K562 (cell line): ENCODE data around the gene PIANP. TPM values are rescaled to one million over a fixed set of nuclear protein-coding genes. Genes with fewer than 3 reads are reported as not detected.

Experiments used
- BACH1 ChIP-seq: fragments of 200-800 bp; sonication (Bioruptor generic); IDR thresholded peaks from 2 replicates; pipeline ENCODE4 v1.6.1; 2016; ENCODE audit warnings: missing genetic modification characterization, missing compliant biosample characterization
- ELK3 ChIP-seq: fragments of 450-650 bp; formaldehyde crosslinking; IDR thresholded peaks from 2 replicates; pipeline ENCODE4 v1.4.0; 2020; ENCODE audit warnings: mild to moderate bottlenecking
- IFI16 ChIP-seq: fragments of 250-450 bp; sonication (Bioruptor Pico); IDR thresholded peaks from 2 replicates; pipeline ENCODE4 v2.1.2; 2022; ENCODE audit warnings: mild to moderate bottlenecking, inconsistent platforms
- KAT8 ChIP-seq: fragments of 450-650 bp; IDR thresholded peaks from 2 replicates; pipeline ENCODE4 v1.6.1; 2016; ENCODE audit warnings: low read depth, mild to moderate bottlenecking
- MAFG ChIP-seq: fragments of 450-650 bp; conservative IDR thresholded peaks from 2 replicates; pipeline ENCODE4 v1.6.1; 2016; ENCODE audit warnings: missing genetic modification characterization, missing compliant biosample characterization
- MED1 ChIP-seq: sonication (generic); formaldehyde crosslinking; IDR thresholded peaks from 2 replicates; pipeline ENCODE4 v1.8.1; 2023; ENCODE audit warnings: missing genetic modification reagents, borderline replicate concordance
- NR1H2 ChIP-seq: sonication (generic); formaldehyde crosslinking; IDR thresholded peaks from 2 replicates; pipeline ENCODE4 v1.4.0; 2020; ENCODE audit warnings: mild to moderate bottlenecking, missing genetic modification reagents
- PHTF2 ChIP-seq: fragments of 250-450 bp; sonication (Bioruptor Pico); IDR thresholded peaks from 2 replicates; pipeline ENCODE4 v1.5.0; 2021; ENCODE audit warnings: mild to moderate bottlenecking
- POLR2G ChIP-seq: fragments of 200-400 bp; formaldehyde crosslinking; IDR thresholded peaks from 2 replicates; pipeline ENCODE4 v1.6.1; 2017; ENCODE audit warnings: low read depth, mild to moderate bottlenecking, antibody characterized with exemption, low read length, moderate library complexity
- PYGO2 ChIP-seq: fragments of 450-650 bp; IDR thresholded peaks from 2 replicates; pipeline ENCODE4 v1.6.1; 2016; ENCODE audit warnings: mild to moderate bottlenecking, missing genetic modification characterization, moderate library complexity, missing compliant biosample characterization
- RB1 ChIP-seq: fragments of 450-650 bp; IDR thresholded peaks from 2 replicates; pipeline ENCODE4 v1.6.1; 2017; ENCODE audit warnings: low read depth, mild to moderate bottlenecking
- RBBP5 ChIP-seq: fragments of 200-600 bp; sonication (generic); IDR thresholded peaks from 2 replicates; pipeline ENCODE4 v1.6.1; 2012; ENCODE audit warnings: borderline replicate concordance, mild to moderate bottlenecking, low read length, control low read depth, inconsistent platforms; ENCODE audit not compliant: insufficient read depth, poor library complexity, severe bottlenecking
- SLC30A9 ChIP-seq: fragments of 250-450 bp; sonication (Bioruptor Pico); IDR thresholded peaks from 2 replicates; pipeline ENCODE4 v1.8.0; 2022; ENCODE audit warnings: mild to moderate bottlenecking, moderate library complexity
- TBL1XR1 ChIP-seq, 2 experiments: IDR thresholded peaks; 2 replicates each; pipeline ENCODE4 v1.6.1; 2012; ENCODE audit warnings: improper control_type of control experiment in 2 of 2, low read length in 2 of 2, mild to moderate bottlenecking in 1 of 2
- TEAD2 ChIP-seq: fragments of 450-650 bp; IDR thresholded peaks from 2 replicates; pipeline ENCODE4 v1.6.1; 2016; ENCODE audit warnings: missing genetic modification characterization, control low read depth, missing compliant biosample characterization
- TEAD4 ChIP-seq, 2 experiments: sonication (generic) in 1 of 2; formaldehyde crosslinking in 1 of 2; IDR thresholded peaks; 2 replicates each; pipeline versions ENCODE4 v1.6.1 to v1.8.0; 2012 to 2022; ENCODE audit warnings: borderline replicate concordance in 1 of 2, inconsistent platforms in 1 of 2, low read length in 1 of 2, mild to moderate bottlenecking in 1 of 2, missing genetic modification reagents in 1 of 2
- THRAP3 ChIP-seq: fragments of 450-650 bp; IDR thresholded peaks from 2 replicates; pipeline ENCODE4 v1.6.1; 2016; ENCODE audit warnings: mild to moderate bottlenecking, inconsistent platforms, borderline replicate concordance
- XRCC4 ChIP-seq: IDR thresholded peaks from one replicate; pipeline ENCODE4 v1.6.1; 2011; ENCODE audit not compliant: insufficient read depth, insufficient read length; ENCODE audit errors: extremely low read depth
- YY1 ChIP-seq, 3 experiments: IDR thresholded peaks; 2 replicates each; pipeline ENCODE4 v1.6.1; 2011; ENCODE audit warnings: low read length in 2 of 3, mild to moderate bottlenecking in 2 of 3, moderate library complexity in 2 of 3, borderline replicate concordance in 1 of 3, control low read depth in 1 of 3, low read depth in 1 of 3; ENCODE audit not compliant: insufficient read depth in 3 of 3, insufficient replicate concordance in 2 of 3, control insufficient read depth in 1 of 3, insufficient read length in 1 of 3; ENCODE audit errors: extremely low read depth in 1 of 3
- ZNF146 ChIP-seq: IDR thresholded peaks from one replicate; pipeline ENCODE4 v1.6.1; 2018; ENCODE audit warnings: missing compliant biosample characterization; ENCODE audit not compliant: unreplicated experiment
- ZNF253 ChIP-seq: fragments of 250-450 bp; sonication (Bioruptor Pico); conservative IDR thresholded peaks from 2 replicates; pipeline ENCODE4 v1.6.1; 2021; ENCODE audit warnings: mild to moderate bottlenecking
- ZNF316 ChIP-seq: fragments of 450-650 bp; IDR thresholded peaks from 2 replicates; pipeline ENCODE4 v1.6.1; 2016
- ZNF384 ChIP-seq: IDR thresholded peaks from 2 replicates; pipeline ENCODE4 v1.6.1; 2012; ENCODE audit warnings: low read depth, low read length, improper control_type of control experiment
- ZNF57 ChIP-seq: fragments of 450-650 bp; formaldehyde crosslinking; IDR thresholded peaks from 2 replicates; pipeline ENCODE4 v1.4.0; 2020; ENCODE audit warnings: mild to moderate bottlenecking, moderate library complexity
- ZNF707 ChIP-seq: fragments of 250-450 bp; sonication (Bioruptor Pico); conservative IDR thresholded peaks from 2 replicates; pipeline ENCODE4 v1.8.0; 2022; ENCODE audit warnings: inconsistent platforms, mild to moderate bottlenecking, moderate library complexity
- ZNF717 ChIP-seq: fragments of 250-450 bp; sonication (Bioruptor Pico); IDR thresholded peaks from 2 replicates; pipeline ENCODE4 v1.5.0; 2021
- polyA plus RNA-seq, 8 experiments: library from polyadenylated mRNA; depleted of rRNA in 4 of 8; stranded (reverse) in 5 of 8; unstranded in 3 of 8; fragments of >200 nt; fragmentation: Nextera tagmentation in 2 of 8; fragmentation: Illumina TruSeq in 1 of 8; extraction: Ambion mirVana in 2 of 8; extraction: Trizol in 1 of 8; gene quantifications; 2 replicates each; pipeline versions ENCODE4 v1.2.1 to v1.2.3, GENCODE V29; 2011 to 2014; ENCODE audit warnings: inconsistent platforms in 1 of 8, missing spikeins in 1 of 8
- total RNA-seq, 7 experiments: library from RNA; depleted of rRNA in 6 of 7; stranded (reverse); fragments of >200 nt in 6 of 7; fragmentation: Illumina TruSeq in 2 of 7; extraction: Trizol in 2 of 7; gene quantifications; 2 replicates each; pipeline versions ENCODE4 v1.2.1 to v1.2.3, GENCODE V29; 2011 to 2021; ENCODE audit warnings: low replicate concordance in 1 of 7
- TF ChIP-seq, protein P1 (sequence below): fragments of 250-450 bp; sonication (Bioruptor Pico); IDR thresholded peaks from 2 replicates; pipeline ENCODE4 v1.8.0; 2022; ENCODE audit warnings: moderate library complexity, mild to moderate bottlenecking, inconsistent platforms

PIANP gene
- total and polyA plus RNA-seq, 9 of the 15 experiments (the other 6 are each of a cell fraction or from before 2014, with no cell fraction given): 0.07 TPM; not detected in 8

GRCh38 chr12:6662906-6663742 is 37.5 kb downstream of the PIANP start, which contains the start of gene ING4 (continued):
- no peak for TF ChIP-seq PHTF2 (CRISPR knock-in tag)
- TF ChIP-seq XRCC4: no peak
- no peak for TF ChIP-seq SLC30A9 (CRISPR knock-in tag)
- TF ChIP-seq YY1 (IDR thresholded peaks at IDR 0.05; ENCODE audit: borderline replicate concordance in 1 of 3, control insufficient read depth in 1 of 3, extremely low read depth in 1 of 3, insufficient read depth in 3 of 3, insufficient read length in 1 of 3, insufficient replicate concordance in 2 of 3, low read depth in 1 of 3, low read length in 2 of 3): peak; percentile 76 to 94 (median 93)
- TF ChIP-seq ELK3 (CRISPR knock-in tag): no peak
- no peak for TF ChIP-seq ZNF717 (CRISPR knock-in tag)
- TF ChIP-seq ZNF253: no peak
- peak; percentile 75 for TF ChIP-seq TEAD4 (IDR thresholded peaks at IDR 0.05; ENCODE audit: low read length)
- TF ChIP-seq TEAD4 (CRISPR knock-in tag; IDR thresholded peaks at IDR 0.05; ENCODE audit: borderline replicate concordance): no peak
- peak; percentile 30 for TF ChIP-seq RBBP5
- TF ChIP-seq ZNF57 (CRISPR knock-in tag): no peak
- TF ChIP-seq TEAD2 (tag): peak; percentile 58; the same call in 1 of the 2 replicates
- TF ChIP-seq THRAP3: no peak
- peak; percentile 62 for TF ChIP-seq ZNF384
- TF ChIP-seq, protein P1, sequence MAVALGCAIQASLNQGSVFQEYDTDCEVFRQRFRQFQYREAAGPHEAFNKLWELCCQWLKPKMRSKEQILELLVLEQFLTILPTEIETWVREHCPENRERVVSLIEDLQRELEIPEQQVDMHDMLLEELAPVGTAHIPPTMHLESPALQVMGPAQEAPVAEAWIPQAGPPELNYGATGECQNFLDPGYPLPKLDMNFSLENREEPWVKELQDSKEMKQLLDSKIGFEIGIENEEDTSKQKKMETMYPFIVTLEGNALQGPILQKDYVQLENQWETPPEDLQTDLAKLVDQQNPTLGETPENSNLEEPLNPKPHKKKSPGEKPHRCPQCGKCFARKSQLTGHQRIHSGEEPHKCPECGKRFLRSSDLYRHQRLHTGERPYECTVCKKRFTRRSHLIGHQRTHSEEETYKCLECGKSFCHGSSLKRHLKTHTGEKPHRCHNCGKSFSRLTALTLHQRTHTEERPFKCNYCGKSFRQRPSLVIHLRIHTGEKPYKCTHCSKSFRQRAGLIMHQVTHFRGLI (CRISPR knock-in tag): no peak
- peak in 1 of 2 experiments; percentile 92; a peak in 2 of 4 replicates for TF ChIP-seq TBL1XR1 (IDR thresholded peaks at IDR 0.05; ENCODE audit: low read length in 2 of 2)
- TF ChIP-seq KAT8: peak; percentile 74
- peak; percentile 54; the same call in 1 of the 2 replicates for TF ChIP-seq POLR2G
- no peak for TF ChIP-seq ZNF316
- TF ChIP-seq RB1: peak; percentile 94
- TF ChIP-seq PYGO2 (tag): no peak
- TF ChIP-seq BACH1: no peak
- TF ChIP-seq NR1H2 (CRISPR knock-in tag): no peak
- TF ChIP-seq ZNF146 (CRISPR knock-in tag): no peak
- TF ChIP-seq ZNF707 (CRISPR knock-in tag): no peak
- no peak for TF ChIP-seq IFI16 (CRISPR knock-in tag)
- no peak for TF ChIP-seq MAFG (tag)
- TF ChIP-seq MED1: no peak
